GM23338 (cell line): ENCODE data around the gene UBE2E2. TPM values are rescaled to one million over a fixed set of nuclear protein-coding genes. Genes with fewer than 3 reads are reported as not detected.

Experiments
- ATAC-seq: fragments of 200-7000 bp; cut with Tn5 transposase; 3 replicates; pipeline ENCODE4 v1.9.1; 2020
- DNase-seq: peaks from one replicate; pipeline ENCODE4 v3.0.0-alpha.2; 2015; ENCODE audit warnings: low spot score
- H2AFZ ChIP-seq: fragments of 200-600 bp; sonication (generic); 2 replicates; pipeline ENCODE4 v1.8.0; 2016; ENCODE audit warnings: antibody characterized with exemption, mild to moderate bottlenecking, moderate library complexity
- H3F3A ChIP-seq: fragments of 200-600 bp; sonication (generic); replicated peaks from 2 replicates; pipeline ENCODE4 v1.8.0; 2017; ENCODE audit warnings: antibody characterized with exemption, mixed run types, low read depth
- H3K27ac ChIP-seq: fragments of 200-600 bp; sonication (generic); 2 replicates; pipeline ENCODE4 v1.6.1; 2016; ENCODE audit warnings: low read depth
- H3K27me3 ChIP-seq: fragments of 200-600 bp; sonication (generic); 2 replicates; pipeline ENCODE4 v1.8.0; 2016; ENCODE audit warnings: mild to moderate bottlenecking, mixed run types, moderate library complexity; ENCODE audit not compliant: insufficient read depth
- H3K36me3 ChIP-seq: fragments of 200-600 bp; sonication (generic); 2 replicates; pipeline ENCODE4 v1.8.0; 2016; ENCODE audit warnings: mild to moderate bottlenecking; ENCODE audit not compliant: insufficient read depth
- H3K4me1 ChIP-seq: fragments of 200-600 bp; sonication (generic); 2 replicates; pipeline ENCODE4 v1.8.0; 2016; ENCODE audit warnings: mild to moderate bottlenecking, moderate library complexity; ENCODE audit not compliant: insufficient read depth
- H3K4me2 ChIP-seq: fragments of 200-600 bp; sonication (generic); 2 replicates; pipeline ENCODE4 v1.7.1; 2017; ENCODE audit warnings: mixed run types
- H3K4me3 ChIP-seq: fragments of 200-600 bp; sonication (generic); 2 replicates; pipeline ENCODE4 v1.6.1; 2016; ENCODE audit warnings: mixed run types
- H3K79me2 ChIP-seq: fragments of 200-600 bp; sonication (generic); replicated peaks from 2 replicates; pipeline ENCODE4 v1.8.0; 2017; ENCODE audit warnings: mild to moderate bottlenecking; ENCODE audit not compliant: insufficient read depth
- H3K9me2 ChIP-seq: fragments of 200-600 bp; sonication (generic); 2 replicates; pipeline ENCODE4 v1.8.0; 2017; ENCODE audit not compliant: insufficient read depth
- H4K20me1 ChIP-seq: fragments of 200-600 bp; sonication (generic); replicated peaks from 2 replicates; pipeline ENCODE4 v1.8.0; 2017; ENCODE audit warnings: mild to moderate bottlenecking; ENCODE audit not compliant: insufficient read depth
- H3K27ac Mint-ChIP-seq: 2 replicates; pipeline ENCODE4 v1.8.0; 2020; ENCODE audit warnings: inconsistent platforms, mild to moderate bottlenecking, moderate library complexity, mixed read lengths
- H3K27me3 Mint-ChIP-seq: 3 replicates; pipeline ENCODE4 v1.8.0; 2022; ENCODE audit warnings: low read depth, mild to moderate bottlenecking, moderate library complexity, mixed read lengths, inconsistent platforms; ENCODE audit not compliant: insufficient read depth, poor library complexity
- H3K36me3 Mint-ChIP-seq: 3 replicates; pipeline ENCODE4 v1.8.0; 2021; ENCODE audit warnings: low read depth, mild to moderate bottlenecking, inconsistent platforms, moderate library complexity, mixed read lengths
- H3K4me1 Mint-ChIP-seq: 3 replicates; pipeline ENCODE4 v1.8.0; 2020; ENCODE audit warnings: mild to moderate bottlenecking, inconsistent platforms, mixed read lengths
- H3K4me3 Mint-ChIP-seq: 3 replicates; pipeline ENCODE4 v1.8.0; 2021; ENCODE audit warnings: moderate library complexity, mild to moderate bottlenecking, inconsistent platforms, mixed read lengths
- H3K9me3 Mint-ChIP-seq: 3 replicates; pipeline ENCODE4 v1.8.0; 2020; ENCODE audit warnings: moderate library complexity, mild to moderate bottlenecking, inconsistent platforms, mixed read lengths
- ETS1 ChIP-seq: IDR thresholded peaks from 2 replicates; pipeline ENCODE4 v1.6.1; 2016; ENCODE audit warnings: antibody characterized with exemption
- EZH2 ChIP-seq: fragments of 200-600 bp; sonication (generic); IDR thresholded peaks from one replicate; pipeline ENCODE4 v1.8.0; 2017; ENCODE audit warnings: antibody characterized with exemption, mild to moderate bottlenecking, low read depth; ENCODE audit not compliant: unreplicated experiment
- ZNF462 ChIP-seq: fragments of 250-450 bp; sonication (Bioruptor Pico); IDR thresholded peaks from 2 replicates; pipeline ENCODE4 v1.5.0; 2020; ENCODE audit warnings: mild to moderate bottlenecking, moderate library complexity
- polyA plus RNA-seq: library from polyadenylated mRNA; unstranded; fragments of >200 nt; fragmentation: Nextera tagmentation; extraction: Ambion mirVana; gene quantifications from 2 replicates; pipeline ENCODE4 v1.2.1, GENCODE V29; 2016
- total RNA-seq: library from RNA; depleted of rRNA; stranded (reverse); fragments of >200 nt; shearing (Covaris generic); gene quantifications from 2 replicates; pipeline ENCODE4 v1.2.3, GENCODE V29; 2014
- TF ChIP-seq, protein P1 (sequence below): IDR thresholded peaks from one replicate; pipeline ENCODE4 v1.6.1; 2018; ENCODE audit warnings: antibody characterized with exemption; ENCODE audit not compliant: unreplicated experiment

UBE2E2 gene
- total and polyA plus RNA-seq, 2 experiments from 2014 or later: 86.9 to 169 TPM

GRCh38 chr3:23633261-23633960 is 430.3 kb downstream of the UBE2E2 start:
- Mint-ChIP-seq H3K4me3 (no peak overlapping the region), H3K4me1 (no peaks in the 10 kb centered on the region), H3K27me3 (no peaks in the 10 kb centered on the region), H3K27ac (no peak overlapping the region), H3K9me3 (peaks cover 8% of the 10 kb centered on the region; the same call in 2 of the 3 replicates), H3K36me3 (peaks cover 6% of the 10 kb centered on the region; the same call in 2 of the 3 replicates)
- H3K27me3 ChIP-seq: no peaks in the 10 kb centered on the region
- no peak overlapping the region for H2AFZ ChIP-seq
- no peak overlapping the region for H3K4me2 ChIP-seq
- no peaks in the 10 kb centered on the region for H4K20me1 ChIP-seq
- no peak overlapping the region for H3K4me3 ChIP-seq
- DNase-seq (no peak), ATAC-seq (no peak)
- H3K79me2 ChIP-seq: no peaks in the 10 kb centered on the region
- TF ChIP-seq ETS1: no peak
- TF ChIP-seq, protein P1, sequence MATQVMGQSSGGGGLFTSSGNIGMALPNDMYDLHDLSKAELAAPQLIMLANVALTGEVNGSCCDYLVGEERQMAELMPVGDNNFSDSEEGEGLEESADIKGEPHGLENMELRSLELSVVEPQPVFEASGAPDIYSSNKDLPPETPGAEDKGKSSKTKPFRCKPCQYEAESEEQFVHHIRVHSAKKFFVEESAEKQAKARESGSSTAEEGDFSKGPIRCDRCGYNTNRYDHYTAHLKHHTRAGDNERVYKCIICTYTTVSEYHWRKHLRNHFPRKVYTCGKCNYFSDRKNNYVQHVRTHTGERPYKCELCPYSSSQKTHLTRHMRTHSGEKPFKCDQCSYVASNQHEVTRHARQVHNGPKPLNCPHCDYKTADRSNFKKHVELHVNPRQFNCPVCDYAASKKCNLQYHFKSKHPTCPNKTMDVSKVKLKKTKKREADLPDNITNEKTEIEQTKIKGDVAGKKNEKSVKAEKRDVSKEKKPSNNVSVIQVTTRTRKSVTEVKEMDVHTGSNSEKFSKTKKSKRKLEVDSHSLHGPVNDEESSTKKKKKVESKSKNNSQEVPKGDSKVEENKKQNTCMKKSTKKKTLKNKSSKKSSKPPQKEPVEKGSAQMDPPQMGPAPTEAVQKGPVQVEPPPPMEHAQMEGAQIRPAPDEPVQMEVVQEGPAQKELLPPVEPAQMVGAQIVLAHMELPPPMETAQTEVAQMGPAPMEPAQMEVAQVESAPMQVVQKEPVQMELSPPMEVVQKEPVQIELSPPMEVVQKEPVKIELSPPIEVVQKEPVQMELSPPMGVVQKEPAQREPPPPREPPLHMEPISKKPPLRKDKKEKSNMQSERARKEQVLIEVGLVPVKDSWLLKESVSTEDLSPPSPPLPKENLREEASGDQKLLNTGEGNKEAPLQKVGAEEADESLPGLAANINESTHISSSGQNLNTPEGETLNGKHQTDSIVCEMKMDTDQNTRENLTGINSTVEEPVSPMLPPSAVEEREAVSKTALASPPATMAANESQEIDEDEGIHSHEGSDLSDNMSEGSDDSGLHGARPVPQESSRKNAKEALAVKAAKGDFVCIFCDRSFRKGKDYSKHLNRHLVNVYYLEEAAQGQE: no peak
- no peak for TF ChIP-seq ZNF462 (CRISPR knock-in tag)
- TF ChIP-seq EZH2: no peak
- H3F3A ChIP-seq: no peaks in the 10 kb centered on the region
- no peaks in the 10 kb centered on the region for H3K36me3 ChIP-seq
- no peak overlapping the region for H3K27ac ChIP-seq
- H3K9me2 ChIP-seq: no peaks in the 10 kb centered on the region
- no peaks in the 10 kb centered on the region for H3K4me1 ChIP-seq
